GM13977 (cell line): ENCODE data around the gene TVP23A.
"Not testable (repeated sequence)": the region's sequence is repeated elsewhere in the genome, so short reads cannot be mapped to it uniquely, and the experiment has no call there.

Experiments
- DNase-seq: peaks from one replicate; pipeline ENCODE4 v3.0.0; 2012; ENCODE audit warnings: low spot score
- CTCF ChIP-seq: IDR thresholded peaks from 2 replicates; pipeline ENCODE4 v1.5.1; 2012; ENCODE audit warnings: mild to moderate bottlenecking, control low read depth; ENCODE audit not compliant: insufficient read depth; ENCODE audit errors: extremely low read depth, missing control alignments
- in situ Hi-C: fragments of 300-500 bp; cut with MboI; formaldehyde crosslinking; loops from one replicate; pipeline ENCODE4 v1.12.0; 2022; ENCODE audit warnings: low sequenced_read_pairs, low pct_unique_long_range_greater_than_20kb, mixed read lengths, inconsistent platforms; ENCODE audit not compliant: unreplicated experiment

Gene TVP23A

GRCh38 chr16:10831894-10832886, 13.6 kb upstream of the TVP23A start:
- DNase-seq: no peak
- in situ Hi-C loops: no loop called here
- TF ChIP-seq CTCF: no peak

- DNase-seq, in situ Hi-C loops: not testable (repeated sequence)
Observed at GRCh38 chr16:10830240-10830639, 11.6 kb upstream of the TVP23A start.

- in situ Hi-C loops, DNase-seq: not testable (repeated sequence)
Observed at GRCh38 chr16:10829390-10830098, 10.9 kb upstream of the TVP23A start.

GRCh38 chr16:10828851-10829366, 10.3 kb upstream of the TVP23A start:
- DNase-seq: no peak
- in situ Hi-C loops: no loop called here
- TF ChIP-seq CTCF: no peak

- no peak for TF ChIP-seq CTCF
- in situ Hi-C loops: no loop called here
- no peak for DNase-seq
Observed at GRCh38 chr16:10827691-10828341, 9.2 kb upstream of the TVP23A start.

- no peak for TF ChIP-seq CTCF
- DNase-seq: no peak
- in situ Hi-C loops: no loop called here
Observed at GRCh38 chr16:10824111-10824893, 5.7 kb upstream of the TVP23A start.

- DNase-seq: no peak
- in situ Hi-C loops: no loop called here
- no peak for TF ChIP-seq CTCF
Observed at GRCh38 chr16:10822702-10823101, 4.1 kb upstream of the TVP23A start.
